GM21528 (cell line): ENCODE measurements around the gene C19orf81.

Experiments used
- ATAC-seq: cut with Tn5 transposase; IDR thresholded peaks from one replicate; pipeline ENCODE4 v1.9.1; 2021; ENCODE audit warnings: mild to moderate bottlenecking, moderate library complexity; ENCODE audit not compliant: unreplicated experiment, low FRiP score

Gene C19orf81

DNA sequence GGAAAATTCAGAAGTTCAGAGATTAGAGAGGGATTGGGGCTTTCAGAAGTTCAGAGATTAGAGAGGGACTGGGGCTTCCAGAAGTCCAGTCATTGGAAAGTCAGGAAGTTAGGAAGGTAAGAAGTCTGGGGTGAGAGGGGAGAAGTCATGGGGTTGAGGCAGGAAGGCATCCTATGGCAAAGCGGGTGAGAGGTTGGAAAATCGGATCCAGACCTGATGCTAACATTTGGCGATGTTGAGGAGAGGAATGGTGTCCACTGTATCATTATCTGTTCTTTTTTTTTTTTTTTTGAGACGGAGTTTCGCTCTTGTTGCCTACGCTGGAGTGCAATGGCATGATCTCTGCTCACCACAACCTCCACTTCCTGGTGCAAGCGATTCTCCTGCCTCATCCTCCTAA is 20.7 kb upstream of the C19orf81 start:
- ATAC-seq, result no peak

DNA sequence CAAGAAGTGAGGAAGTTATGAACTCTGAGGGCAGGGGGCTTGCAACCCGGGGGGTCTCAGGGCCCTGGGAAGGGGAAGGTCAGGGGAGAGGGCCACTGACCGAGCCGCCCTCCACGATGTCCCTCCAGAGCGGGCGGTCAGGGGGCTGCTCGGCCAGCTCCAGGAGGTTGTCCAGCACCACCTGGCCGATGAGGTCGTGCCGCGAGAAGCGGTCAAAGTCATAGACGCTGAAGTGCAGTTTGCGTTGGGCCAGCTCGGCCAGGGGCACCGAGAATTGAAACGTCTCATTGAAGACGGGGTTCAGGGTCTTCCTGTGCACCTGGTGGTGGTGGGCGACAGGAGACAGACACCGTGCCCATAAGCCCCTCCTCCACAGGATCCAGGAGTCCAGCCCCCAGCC is 20.1 kb upstream of the C19orf81 start:
- ATAC-seq, result no peak

DNA sequence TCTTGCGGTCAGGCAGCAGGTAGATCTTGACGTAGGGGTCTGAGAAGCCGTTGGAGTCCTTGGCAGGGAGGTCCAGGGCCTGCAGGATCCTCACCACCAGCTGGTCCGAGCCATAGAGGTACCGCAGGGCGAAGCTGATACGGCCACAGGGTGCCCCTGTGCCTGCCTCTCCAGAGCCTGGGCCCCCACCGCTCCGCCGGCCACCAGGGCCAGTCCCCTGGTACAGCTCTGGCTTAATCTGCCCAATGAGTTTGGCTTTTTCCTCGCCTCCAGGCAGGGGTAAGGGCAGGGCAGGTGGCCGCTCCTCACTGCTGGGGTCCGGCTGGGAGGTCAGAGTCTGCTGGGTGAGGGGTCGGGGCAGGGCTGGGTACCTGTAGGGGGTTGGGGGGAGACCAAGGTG is 19.4 kb upstream of the C19orf81 start:
- ATAC-seq, result no peak

DNA sequence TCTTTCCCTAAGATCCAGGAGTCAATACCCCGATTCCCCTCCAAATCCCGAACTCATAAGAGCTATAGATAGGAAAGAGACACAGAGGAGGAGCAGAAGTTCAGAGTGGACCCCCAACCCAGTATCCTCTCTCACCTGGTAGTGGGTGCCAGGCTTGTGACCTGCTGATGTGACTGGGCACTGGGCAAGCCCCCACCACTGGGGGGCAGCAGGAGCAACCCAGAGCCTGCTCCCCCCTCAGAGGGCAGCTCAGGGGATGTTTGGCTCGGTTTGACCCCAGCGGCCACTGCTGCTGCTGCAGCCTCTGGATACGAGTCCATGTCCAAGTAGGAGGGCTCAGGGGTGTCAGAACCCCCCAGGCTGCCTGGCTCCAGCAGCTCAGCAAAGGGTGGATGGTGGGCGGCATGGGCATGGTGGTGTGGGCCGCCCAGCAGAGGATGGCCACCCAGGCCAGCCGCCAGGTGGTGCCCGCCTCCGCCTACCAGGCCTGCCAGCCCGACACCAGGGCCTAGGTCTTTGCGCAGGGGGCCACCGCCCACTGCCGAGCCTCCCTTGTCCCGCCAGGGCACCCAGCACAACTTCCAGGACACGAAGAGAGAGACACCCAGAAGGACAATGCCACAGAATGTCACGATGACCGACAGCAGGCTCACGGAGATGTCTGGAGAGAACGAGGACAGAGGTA is 17.0 kb upstream of the C19orf81 start:
- no peak for ATAC-seq

DNA sequence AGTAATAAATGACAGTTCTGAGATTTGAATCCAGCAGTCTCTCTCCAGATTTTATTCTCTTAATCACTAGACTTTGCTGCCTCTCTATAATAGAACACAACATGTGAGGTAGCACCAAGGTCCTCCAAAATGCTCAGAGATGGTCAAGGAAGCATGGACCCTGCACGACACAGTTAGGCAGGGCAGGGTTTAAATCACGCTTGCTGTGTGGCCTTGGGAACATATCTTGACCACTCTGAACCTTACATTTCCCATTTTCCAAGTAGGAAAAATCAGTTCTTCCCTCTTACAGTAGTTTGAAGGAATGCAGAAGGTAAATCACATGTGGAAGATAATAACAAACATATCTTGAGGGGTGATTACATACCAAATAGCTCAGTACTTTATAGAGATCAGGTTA is 15.9 kb upstream of the C19orf81 start:
- ATAC-seq, result no peak

DNA sequence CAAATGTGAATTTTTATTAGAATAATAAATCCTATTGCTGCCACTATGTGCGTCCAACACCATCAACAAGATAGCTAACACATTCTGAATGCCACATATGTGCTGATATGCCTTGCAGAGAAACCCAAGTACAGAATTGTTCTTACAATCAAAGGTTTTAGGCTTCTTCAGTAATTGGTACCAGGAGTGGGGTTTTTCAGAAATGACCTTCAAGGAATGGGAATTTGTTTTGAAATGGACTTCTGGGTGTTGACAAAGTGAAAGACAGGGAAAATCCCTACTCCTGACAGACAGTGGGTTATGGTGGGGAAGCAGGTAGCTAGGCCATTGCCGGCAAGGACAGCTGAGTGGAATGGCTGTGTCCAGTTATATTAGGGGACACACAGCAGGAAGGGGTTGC is 15.3 kb upstream of the C19orf81 start:
- ATAC-seq, result no peak

DNA sequence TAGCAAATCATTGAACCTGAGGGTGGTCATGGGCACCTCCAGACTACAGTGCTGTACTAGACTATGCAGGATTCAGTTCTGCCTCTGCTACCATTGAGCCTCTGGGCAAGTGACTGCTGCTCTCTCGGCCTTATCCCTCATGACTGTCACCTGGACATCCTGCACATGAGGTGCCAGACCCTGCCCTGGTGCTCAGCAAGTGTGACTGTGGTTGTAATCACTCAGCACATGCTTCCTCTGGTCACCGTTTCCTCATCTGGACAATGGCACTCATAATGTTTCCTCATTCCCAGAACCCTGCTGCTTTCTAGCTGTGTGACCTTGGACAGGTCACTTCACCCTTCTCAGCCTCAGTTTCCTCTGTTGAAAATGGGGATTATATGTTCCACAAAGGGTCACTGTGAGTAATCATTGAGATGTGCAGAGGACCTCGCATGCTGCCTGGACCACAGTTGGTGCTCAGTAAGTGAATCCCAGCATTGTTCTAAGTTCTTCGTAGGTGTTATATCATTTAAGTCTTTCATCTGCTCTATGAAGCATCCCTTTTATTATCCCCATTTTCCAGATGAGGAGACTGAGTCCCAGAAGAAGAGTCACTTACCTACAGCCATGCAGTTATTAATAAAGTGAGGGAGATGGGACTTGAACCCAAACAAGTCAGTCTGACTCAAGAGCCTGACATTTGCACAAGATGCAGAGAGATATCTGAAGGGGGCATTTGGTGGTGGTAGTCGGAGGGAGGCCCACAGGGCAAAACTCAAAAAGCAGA is 12.7 kb upstream of the C19orf81 start:
- ATAC-seq, result no peak

DNA sequence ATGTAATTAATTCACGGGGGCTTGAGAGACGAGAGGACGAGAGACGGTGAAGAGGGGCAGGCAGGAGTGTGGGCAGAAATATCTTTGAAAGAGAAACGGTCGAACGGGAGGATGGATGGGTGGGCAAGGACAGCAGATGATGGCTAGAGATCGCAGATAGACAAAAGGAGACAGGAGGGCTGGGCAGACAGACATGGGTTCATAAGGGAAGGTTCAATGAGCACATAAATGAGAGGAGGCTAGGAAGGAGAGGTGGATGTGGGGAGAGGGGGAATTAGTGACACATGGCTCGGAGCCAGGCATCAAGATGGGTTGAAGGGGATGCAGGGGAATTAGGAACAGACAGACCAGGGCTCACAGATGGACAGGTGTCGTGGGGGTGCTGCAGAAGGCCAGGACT is 10.6 kb upstream of the C19orf81 start:
- ATAC-seq, result no peak

DNA sequence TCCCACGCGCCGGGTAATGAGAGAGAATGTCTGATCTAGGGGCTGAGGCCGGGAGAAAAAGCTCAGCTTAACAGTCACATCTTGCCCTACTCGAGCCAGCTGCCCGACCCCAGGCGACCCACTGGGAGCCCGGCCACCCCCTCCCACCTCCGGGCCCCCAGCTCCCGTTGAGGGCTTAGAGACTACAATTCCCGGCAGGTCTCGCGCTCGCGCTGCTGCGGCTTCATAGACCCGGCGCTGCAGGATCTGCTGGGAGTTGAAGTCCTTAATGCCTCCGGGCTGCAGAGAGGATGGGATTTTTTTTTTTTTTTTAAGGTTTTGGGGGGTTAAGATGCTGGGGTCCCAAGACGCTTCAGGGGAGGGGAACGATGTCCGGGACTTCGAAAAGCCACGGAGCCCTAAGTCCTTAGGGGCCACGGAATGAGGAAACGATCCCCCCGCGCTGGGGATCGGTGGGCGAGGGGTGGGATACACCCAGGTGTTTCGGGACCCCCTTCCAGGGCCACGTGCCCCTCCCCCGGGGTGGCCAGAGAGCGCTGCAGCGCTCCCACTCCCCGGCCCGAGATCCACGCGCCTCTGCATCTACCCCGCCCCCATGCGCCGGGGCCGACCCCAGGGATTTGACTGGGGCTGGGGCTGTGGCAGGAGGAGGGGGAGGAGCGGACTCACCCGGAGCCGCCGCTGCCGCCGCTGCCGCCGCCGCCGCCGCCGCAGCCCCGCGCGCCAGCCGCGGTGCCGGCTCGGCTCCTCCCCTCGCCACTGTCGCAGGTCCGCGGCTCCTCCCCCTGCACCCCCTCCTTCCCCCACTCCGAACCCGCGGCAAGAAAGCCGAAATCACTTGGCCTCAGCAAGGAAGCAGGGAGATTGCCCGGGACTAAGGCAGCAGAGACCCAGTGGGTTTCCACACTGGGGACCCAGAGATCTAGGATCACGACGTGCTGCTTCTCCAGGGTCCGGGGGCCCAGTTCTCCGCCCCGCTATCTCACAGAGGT is 9.8 kb upstream of the C19orf81 start, which contains the start of gene SYT3:
Gene SYT3, minus strand, starts transcription at position 761 of the 992 bp plus-strand sequence. CDS start 2,470 bp downstream, outside the sequence.
- no peak for ATAC-seq

DNA sequence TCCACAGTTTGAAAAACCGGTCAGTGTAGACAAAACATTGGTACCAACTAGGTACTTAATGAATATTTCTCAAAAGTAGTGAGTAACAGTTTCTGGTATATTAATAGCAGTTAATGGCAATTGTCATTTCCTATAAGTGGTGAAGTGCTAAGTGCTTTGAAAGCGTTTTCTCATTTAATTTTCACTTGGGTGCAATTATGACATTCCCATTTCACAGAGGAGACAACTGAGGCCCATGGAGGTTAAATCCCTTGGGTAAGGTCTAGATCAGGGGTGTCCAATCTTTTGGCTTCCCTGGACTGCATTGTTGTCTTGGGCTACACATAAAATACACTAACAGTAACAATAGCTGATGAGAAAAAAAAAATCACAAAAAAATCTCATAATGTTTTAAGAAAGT is 8.9 kb upstream of the C19orf81 start:
- no peak for ATAC-seq

DNA sequence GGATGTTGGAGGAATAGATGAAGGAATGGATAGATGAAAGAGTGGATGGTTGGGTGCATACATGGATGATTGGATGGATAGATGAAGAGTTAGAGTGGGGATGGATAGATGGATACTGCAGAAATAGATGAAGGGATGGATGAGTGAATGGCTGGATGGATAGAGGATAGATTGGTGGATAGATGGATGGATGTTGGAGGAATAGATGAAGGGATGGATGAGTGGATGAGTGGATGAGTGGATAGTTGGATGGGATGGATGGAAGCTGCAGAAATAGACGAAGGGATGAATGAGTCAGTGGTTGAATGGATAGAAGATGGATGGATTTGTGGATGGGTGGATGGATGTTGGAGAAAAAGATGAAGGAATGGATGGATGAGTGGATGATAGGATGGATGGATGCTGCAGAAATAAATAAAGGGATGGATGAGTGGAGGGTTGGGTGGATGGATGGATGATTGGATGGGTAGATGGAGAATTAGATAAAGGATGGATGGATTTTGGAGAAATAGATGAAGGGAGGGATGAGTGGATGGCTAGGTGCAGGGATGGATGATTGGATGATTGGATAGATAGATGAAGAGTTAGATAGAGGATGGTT is 4.8 kb upstream of the C19orf81 start:
- no peak for ATAC-seq

DNA sequence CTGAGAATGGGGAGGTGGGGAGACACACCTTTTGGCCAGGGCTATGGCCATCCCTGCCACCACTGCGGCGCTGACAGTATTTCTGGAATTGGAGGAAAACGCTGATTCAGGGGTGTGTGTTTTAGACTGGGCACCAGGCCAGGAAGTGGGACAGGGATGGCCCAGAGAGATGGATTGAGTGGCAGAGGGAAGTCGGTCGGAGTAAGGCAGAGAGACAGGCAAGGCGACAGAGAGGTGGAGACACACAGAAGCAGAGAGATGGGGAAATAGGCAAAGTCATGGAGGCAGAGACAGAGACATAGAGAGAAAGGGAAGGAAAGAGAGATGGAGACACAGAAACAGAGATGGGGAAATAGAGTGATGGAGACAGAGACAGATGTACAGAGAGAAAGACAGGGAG is 4.1 kb upstream of the C19orf81 start:
- no peak for ATAC-seq

DNA sequence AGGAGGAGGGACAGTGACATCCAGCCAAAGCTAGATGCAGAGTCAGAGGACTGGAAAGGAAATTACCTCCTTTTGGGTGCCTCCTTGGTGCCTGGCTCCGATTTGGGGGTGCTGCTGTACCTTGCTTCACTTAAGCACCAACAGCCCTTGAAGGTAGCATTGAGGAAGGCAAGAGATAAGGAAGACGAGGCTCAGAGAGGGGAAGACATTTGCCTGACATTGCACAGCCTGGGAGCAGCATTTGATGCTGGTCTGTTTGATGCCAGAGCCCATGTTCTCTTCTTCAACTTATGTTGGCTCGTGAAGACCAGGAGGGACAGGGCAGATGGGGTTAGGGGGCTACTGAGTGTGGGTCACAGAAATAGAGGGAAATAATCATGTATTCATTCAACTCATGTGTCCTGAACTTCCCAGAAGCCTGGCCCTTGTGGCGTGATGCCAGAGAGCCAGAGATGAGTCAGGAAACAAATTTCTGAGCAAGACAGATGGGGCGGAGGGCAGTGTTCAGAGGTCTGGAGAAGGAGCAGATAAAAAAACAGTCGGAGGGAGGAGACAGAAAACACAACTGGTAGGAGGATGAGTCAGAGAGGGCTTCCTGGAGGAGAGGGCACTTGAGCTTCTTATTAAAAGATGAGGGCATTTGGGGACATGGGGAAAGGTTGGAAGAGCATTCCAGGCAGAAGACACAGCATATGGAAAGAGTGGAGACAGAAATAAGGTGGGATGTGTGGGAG is 3.0 kb upstream of the C19orf81 start:
- ATAC-seq, result no peak

DNA sequence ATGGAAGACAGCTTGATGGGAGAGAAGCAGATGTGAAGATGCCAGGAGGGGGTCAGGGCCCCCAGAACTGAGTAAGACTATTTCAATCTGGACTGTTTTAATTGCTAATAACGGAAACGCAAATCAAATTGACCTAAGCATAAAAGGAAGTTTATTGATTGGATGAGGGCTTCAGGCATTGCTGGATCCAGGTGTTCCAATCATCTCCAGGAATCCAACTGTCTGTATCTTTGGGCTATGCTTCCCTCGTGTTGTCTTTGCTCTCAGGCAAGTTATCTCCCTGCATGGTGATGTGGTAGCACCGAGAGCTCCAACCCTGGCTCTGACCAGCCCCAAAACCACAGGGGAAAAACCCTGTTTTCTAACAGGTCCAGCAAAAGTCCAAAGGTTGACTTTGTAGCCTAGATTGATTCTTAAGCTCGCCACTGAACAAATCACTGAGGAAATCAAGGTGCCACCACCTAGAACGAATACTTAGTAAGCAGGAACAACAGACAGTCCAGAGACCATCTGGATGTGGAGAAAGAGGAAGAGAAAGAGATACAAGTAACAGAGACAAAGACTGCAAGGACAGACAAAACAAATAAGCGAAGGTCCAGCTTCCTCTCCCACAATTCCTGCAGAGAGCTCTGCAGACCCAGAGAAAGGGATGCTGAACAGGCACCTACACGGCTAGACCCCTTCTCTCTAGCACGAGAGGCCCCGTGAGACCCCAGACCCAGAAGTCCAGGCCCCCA is 1.2 kb upstream of the C19orf81 start:
- ATAC-seq, result no peak

DNA sequence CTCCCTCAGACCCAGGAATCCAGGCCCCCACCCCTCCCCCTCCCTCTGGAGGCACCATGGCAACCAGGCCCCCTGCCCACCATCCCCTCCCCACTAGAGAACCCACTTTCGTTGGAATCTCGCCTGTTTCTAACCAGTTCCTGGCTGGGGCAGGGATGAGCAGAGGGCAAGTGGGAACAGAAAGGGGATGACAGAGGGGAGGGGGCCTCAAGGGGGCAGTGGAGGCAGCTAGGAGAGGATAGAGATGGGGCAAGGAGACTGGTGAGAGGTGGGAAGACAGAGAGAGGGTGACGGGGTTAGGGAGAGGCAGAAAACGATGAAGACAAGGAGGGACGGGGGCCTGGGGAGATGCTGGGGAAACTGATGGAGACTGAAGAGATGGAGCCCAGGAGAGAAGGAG is 586 bp upstream of the C19orf81 start:
- no peak for ATAC-seq

DNA sequence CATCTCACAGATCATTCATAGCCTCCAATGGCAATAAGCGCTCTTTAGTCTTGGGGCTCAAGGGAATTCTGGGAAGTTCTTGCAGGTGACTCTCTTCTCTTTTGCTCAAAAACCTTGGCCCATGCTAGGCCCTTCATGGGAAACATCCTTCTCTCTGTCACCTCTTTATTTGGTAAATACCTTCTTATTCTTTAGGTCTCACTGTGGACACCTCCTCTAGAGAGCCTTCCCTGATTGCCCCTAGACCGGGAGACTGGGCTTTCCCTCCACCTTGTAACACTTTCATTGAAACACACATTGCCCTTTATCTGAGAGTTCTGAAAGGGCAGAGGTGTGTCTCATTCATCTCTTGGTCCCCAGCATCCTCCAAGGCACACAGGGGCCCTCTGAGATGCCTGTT is 1.9 kb downstream of the C19orf81 start:
- no peak for ATAC-seq

DNA sequence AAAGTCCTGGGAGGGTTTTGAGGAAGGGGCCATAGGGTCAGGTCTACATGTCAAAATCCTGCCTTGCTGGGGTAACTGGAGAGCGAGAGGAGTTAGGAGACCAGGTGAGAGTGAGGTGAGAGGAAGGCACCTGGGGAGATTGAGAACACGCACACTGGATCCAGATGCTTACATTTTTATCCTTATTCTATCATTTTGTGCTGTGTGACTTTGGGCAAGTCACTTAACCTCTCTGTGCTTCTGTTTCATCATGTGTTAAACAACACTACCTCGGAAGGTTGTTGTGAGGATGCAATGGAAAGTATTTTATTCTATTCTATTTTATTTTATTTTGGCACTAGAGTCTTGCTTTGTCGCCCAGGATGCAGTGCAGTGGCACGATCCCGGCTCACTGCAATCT is 3.5 kb downstream of the C19orf81 start:
- ATAC-seq, result no peak

DNA sequence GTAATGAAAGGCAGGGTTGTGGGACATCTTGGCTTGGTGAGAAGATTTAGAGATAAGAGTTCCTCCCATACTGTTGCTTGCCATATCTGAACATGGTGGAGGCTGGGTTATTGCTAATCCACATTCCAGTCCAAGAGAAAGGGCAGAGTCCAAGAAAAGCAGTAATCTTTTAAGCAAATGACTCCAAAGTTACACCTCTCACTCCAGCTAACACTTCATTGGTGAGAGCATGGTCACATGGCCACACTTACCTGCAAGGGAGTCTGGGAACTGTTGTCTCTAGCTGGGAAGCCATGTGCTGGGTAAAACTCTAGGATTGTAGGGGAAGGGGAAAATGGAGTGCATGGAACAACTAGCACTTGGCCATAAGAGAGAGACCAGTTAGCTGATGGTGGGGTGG is 5.6 kb downstream of the C19orf81 start:
- ATAC-seq, result no peak

DNA sequence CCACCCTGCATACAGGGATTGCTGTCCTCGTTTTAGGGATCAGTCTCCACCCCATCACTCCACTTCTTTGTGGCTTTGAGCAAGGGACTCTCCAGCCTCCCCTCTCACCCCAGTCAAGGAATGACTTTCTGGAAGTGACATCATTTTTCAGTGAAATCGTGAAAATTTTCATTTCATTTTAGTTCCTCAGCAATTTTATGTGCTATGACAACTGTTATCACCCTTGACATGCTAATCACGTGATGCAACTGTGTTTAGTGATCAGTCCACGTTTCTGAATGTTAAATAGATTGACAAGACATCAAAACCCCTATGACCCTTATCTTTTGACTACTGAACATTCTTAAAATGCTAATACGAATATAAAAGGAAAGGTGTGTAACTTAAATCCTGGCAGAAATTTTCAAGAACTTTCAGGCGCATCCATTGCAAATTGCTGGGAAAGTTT is 8.0 kb downstream of the C19orf81 start:
- ATAC-seq, result no peak
